NCI-H460 (cell line): ENCODE results near the gene SLAMF1. TPM values are rescaled to one million over a fixed set of nuclear protein-coding genes. Genes with fewer than 3 reads are reported as not detected.

Experiments used
- DNase-seq: peaks from one replicate; pipeline ENCODE4 v3.0.0-alpha.2; 2016; ENCODE audit warnings: low read depth; ENCODE audit errors: extremely low read depth
- total RNA-seq: library from RNA; depleted of rRNA; stranded (reverse); fragments of >200 nt; shearing (Covaris generic); gene quantifications from 2 replicates; pipeline ENCODE4 v1.2.3, GENCODE V29; 2014

SLAMF1 gene
- total RNA-seq, 1 experiment from 2014 or later = not detected

DNA sequence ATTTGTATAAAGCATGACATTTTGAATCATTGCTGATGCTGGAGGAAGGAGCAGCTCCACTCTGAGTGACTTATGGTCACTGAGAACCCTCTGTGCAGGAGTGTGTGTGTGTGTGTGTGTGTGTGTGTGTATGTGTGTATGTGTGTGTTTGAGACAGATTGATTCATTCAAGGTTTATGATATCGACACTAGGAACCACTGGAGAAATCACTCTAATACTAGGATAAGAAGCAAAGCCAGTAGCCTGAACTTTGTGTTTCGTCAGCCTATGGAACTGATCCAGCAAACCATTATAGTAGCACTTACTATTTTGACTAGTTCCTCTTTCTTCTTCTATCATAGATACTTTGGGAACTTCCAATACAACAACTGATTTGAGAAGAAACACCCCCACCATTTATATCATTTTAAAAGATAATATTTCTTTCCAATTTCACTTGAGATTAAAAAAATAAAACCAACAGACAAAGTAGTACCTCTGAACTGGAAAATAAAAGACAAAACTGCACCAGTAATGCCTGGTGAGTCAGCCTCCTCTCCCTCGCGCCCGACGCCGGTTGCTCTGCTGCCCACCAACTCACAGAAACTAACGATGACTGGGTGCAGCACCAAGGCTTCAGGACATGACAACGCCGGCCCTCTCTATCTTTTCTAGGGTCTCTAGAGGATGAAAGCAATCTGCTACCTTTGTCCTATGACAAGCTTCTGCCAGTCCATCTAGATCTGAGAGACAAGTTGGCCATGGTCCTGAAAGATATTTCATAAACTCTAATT, 20.9 kb downstream of the SLAMF1 start:
- no peak for DNase-seq

DNA sequence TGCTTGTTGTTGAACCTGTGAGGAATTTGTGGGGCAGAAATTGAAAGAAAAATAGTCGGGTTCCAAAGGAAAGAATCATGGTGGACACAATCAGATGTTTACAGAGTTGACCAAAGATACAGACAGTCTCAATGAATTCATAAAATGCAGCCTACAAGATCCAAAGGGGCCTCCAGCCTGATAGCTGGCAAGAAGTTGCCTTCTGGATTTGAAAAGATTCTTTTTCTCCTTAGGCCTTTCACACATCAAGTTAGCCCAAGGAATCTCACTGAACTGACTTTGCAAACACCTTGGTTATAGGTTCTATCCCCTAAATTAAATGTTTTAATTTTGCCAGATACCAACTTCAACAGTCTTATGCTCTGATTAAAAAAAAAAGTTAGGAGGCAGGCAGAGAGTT, 21.5 kb downstream of the SLAMF1 start:
- DNase-seq = no peak

DNA sequence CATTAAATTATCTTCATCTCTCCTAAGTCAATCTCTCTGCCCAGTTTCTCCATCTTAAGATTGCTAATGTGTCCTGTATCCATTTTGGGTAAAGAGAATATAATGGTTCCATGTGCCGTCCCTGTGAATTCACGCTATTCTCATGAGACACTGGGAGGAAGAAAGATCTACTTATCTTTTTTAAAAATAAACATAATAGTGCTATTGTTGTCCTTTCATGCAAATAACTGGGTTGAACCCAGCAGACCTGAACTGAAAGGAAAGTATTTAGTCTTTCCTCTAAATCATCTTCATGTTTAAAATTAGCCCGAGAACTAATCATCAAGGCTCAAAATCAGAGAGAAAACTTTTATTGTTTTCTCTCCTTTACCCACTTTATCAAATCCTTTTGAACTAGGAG, 22.4 kb downstream of the SLAMF1 start:
- DNase-seq = no peak

DNA sequence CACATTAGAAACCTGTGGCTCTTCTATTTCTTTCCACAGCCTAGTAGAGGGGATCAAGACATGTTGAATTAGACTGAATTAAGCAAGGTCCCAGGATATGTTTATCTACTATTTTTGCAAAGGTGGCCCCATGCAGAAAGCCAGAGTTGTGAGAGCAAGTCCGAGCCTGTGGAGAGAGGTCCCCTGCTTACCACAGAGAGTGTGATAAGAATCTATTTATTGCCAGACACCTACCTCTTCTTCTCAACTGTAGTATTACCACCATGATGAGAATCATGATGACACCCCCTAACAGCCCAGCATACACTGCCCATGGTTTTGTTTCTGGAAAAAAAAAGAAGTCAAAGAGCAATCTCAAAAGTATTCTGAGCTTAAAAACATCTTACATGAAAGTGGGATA, 23.0 kb downstream of the SLAMF1 start:
- no peak for DNase-seq

DNA sequence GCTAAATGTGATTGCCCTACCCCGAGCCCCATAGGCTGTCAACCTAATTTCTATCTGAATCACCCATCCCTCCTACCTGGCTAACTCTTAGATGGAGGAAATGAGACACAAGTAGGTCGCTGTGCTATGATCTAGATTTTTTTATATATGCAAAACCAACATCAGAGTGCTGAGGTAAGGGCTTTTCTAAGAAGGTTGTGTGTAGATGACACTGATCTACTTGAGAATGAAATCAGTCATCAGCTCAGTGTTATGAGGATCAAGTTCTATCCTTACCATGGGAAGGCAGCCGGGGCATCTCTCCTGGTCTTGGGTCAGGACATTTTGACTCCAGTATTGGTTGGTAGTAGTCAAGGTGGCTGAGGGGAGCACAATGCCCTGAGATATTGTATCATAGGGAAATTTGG, 23.6 kb downstream of the SLAMF1 start:
- DNase-seq = no peak

DNA sequence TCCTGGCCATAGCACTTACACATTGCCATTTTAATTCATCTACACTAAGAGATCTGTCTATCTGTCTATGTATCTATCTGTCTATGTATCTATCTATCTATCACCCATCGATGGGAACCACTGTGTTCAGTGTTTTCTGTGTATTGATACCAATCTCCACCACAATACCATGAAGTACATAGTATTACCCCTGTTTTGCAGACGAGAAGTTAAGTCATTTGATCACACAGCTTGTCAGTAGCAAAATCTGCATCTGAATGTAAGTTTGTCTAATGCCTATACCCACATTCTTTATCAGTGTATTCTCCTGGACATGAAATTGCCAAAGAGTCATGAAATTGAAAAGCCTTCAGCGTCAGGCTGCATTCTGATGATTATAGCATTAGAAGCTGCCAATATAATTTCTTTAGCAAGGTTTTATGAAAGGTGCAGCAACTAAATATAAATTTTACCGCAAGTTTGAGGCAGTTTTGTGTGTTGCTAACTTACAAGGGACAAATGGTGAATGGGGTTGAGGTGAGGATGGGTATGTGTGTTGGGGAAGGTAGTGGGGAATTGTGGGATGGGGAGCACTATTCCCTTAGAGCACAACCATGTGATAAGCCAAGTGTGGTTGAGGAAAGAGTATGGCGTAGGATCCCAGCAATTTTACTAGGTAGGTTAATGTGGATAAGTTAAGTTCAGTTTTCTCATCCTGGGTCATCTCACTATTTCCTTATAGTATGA, 24.2 kb downstream of the SLAMF1 start:
- no peak for DNase-seq

DNA sequence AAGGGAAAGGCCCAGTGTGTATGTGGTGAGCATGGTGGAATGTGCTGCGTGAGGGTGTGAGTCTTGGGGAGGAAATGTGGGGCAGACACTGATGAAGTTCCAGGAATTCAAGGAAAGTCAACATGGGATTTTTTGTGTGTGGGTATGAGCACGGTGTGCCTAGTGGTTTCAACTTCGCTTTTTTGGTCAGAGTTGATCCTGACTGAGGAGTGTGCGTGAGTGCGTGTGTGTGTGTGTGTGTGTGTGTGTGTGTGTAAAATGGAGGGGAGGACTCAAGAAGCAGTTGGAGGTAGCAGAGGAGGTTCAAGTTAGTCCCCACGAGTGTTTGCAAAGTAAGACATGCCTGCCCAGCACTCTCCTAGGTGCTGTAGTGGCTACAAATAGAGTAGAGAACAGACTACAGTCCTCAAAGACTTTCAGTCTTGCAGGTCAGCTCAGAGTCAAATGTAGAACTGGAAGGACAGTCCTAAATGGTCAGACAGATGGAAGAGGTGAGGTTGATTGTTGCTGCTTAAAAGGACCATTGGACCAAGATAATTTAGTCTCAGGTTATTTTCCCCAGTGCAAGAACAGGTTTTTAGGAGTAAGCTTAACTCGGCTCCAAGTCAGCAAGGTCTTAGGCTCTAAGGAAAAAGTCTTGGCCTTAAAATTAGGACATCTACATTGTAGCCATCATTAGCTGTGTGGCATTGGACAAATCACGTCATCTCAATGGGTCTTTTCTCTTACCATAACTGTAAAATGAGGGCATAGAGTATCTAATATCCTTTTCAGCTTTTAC, 25.0 kb downstream of the SLAMF1 start:
- no peak for DNase-seq

DNA sequence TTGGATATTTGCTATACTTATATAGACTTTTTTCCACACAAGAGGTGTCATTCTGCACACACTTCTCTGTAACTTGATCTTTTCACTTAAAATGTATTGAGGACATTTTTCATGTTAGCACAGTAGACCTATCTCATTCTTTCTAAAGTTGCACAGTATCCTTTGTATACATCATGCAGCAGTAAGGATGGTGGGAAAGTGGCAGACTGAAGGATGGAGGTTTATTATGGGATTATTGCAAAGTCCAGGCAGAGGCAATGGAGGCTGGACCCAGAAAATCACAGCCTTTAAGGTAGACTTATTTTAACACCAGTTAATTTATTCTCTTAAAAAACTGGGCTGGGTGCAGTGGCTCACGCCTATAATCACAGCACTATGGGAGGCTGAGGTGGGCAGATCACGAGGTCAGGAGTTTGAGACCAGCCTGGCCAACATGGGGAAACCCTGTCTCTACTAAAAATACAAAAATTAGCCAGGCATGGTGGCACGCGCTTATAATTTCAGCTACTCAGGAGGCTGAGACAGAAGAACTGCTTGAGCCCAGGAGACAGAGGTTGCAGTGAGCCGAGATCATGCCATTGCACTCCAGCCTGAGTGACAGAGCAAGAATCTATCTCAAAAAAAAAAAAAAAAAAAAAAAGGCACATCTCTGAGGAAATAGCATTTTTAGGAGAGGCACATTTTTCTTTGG, 25.8 kb downstream of the SLAMF1 start:
- no peak for DNase-seq

DNA sequence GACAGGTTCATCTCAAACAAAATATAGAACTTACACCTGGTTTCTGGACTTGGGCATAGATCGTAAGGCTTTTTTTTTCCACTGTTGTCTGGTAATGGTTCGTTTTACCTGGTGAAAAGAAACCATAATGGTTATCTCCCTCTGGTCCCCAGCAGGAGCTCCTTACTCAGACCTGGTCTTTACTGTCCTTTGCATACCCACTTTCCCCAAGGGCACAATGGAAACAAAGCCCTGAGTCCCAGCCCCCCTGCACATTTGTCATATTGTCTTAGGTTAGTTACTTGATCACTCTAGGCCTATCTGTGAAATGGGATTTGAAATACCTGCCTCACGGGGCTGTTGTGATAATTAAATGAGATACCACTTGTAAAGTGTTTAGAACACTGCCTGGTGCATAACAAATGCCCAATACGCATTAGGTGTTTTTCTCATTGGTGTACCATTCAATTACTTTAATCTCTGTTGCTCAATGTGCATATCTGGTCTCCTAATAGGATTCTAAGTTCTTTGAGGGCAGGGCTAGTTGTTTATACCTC, 27.0 kb downstream of the SLAMF1 start:
- no peak for DNase-seq

DNA sequence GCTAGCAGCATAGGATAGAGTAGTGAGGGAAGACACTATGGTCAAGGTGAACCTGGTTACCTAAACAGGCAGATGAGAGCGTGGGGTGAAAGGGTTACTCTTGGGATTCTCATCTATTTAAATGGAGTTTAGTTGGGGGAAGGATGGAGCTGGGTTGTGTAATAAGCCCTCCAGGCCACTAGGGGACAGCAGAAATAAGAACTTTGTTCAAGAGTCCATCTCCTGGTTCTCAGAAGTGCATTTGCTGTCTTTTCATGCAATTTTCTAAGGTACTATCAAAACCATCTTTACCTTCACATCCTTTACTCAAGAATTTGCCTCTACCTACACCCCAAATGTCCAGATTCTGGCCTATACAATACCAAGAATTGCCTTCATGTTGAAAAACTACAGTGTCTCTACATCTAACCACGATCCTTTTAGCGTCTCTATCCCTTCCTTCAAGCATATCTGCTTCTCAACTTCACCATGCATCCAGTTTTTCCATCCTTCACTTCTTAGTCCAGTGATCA, 28.0 kb downstream of the SLAMF1 start:
- DNase-seq = peak; percentile 26

DNA sequence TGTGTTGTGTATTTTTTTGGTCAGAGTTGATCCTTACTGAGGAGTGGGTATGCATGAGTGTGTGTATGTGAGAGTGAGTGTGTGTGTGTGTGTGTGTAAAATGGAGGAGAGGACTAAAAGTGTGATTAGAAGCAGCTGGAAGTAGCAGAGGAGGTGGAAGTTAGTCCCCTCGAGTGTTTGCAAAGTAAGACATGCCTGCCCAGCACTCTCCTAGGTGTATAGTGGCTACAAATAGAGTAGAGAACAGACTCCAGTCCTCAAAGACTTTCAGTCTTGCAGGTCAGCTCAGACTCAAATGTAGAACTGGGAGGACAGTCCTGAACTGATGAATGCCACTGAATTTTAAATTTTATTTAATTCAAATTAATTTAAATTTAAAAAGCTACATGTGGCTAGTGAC, 28.5 kb downstream of the SLAMF1 start:
- no peak for DNase-seq

DNA sequence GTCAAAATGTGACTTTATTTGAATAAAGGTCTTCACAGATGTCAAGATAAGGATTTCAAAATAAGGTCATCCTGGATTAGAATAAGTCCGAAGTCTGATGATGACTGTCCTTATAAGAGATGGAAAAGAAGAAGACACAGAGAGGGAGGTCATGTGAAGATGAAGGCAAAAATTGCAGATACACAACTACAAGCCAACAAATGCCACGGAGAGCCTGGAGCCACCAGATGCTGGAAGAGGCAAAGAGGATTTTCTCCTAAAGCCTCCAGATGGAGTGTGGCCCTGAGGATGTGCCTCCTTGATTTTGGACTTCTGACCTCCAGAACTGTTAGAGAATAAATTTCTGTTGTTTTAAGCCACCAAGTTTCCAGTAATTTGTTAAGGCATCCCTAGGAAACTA, 31.2 kb downstream of the SLAMF1 start:
- no peak for DNase-seq

DNA sequence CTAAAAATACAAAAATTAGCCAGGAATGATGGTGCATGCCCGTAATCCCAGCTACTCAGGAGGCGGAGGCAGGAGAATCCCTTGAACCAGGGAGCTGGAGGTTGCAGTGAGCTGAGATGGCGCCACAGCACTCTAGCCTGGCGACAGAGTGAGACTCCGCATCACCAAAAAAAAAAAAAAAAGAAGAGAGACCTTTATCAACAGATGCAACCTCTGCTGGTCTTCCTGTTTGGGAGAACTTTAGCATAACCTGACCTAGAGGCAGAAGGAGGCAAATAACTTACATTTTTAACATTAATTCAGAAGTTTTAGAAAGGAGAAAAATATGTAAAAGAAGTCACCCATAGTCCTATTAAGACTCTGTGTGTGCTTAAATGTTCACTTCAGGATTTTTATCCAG, 32.4 kb downstream of the SLAMF1 start:
- no peak for DNase-seq

DNA sequence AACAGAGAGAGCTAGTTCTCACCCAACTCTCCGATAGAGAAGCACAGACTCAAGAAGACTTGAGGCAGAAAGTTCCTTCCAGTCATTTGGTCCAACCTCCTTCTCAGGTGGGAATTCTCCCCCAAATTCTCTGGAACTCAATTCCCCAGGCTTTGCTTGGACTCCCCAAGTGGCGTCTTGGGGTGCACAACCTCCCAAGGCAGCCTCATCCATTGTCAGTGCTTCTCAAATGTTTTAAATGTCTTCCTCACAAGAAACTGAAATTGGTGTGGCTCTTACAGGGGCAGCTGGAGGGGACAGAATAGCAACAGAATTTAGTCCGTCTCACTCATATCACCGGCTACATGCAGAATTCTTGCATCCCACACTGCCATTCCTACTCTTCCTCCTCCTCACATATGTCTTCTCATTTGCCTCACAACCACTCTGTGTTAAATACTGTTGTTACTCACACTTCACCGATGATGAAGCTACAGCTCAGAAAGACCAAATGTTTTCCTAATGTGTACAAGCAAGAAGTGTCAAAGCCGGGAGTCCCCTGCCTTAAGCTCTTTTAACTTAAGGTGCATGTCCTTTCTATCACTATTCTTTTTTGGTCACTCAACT, 34.1 kb downstream of the SLAMF1 start:
- no peak for DNase-seq

DNA sequence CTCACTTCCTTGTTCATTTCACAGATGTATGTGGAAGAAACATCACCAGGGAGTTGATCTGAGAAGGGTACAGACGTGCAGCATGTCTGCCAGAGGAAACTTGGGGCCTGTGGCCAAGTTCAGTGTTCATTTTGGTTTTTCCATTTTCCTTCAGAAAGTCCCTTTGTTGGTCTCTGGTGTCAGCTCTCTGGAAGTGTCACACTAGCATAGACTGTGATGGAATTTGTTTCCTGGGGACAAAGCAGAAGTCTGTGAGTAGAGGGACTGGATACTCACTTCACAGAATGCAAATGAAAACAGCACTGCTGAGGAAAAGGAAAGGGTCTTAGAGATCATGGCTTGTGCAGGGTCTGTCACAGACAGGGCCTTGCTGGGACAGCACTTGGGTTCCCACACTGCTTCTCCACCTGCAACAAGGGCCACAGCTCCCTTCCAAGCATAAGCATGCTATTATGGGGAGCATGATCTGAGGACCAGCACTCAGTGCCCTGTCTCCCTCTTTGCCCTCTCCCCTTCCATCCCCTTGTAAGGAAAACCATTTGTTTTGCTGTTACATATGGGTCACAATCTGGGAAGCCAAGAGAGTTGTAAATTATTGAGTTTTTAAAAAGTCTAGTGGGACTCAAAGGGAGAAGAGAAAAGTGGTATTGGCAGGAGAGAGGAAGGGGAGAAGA, 36.1 kb downstream of the SLAMF1 start:
- DNase-seq = no peak

DNA sequence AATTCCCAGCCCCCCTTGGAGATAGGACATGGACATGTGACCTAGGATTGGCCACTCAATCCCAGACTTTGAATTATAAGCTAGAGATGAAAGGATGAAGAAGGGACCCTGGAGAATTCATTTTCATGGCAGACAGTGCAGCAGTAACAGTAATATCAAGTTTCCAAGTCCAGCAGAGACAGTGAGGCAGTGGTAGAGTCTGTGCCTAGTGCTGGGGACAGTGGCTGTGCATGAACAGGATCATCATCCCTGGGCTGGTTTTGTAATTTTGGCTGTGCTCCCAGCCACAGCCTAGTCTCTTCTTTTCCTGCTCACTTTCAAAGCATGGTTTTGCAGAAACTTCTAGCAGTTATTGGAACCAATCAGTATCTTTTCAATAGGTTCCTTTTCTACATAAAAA, 37.9 kb downstream of the SLAMF1 start:
- DNase-seq = no peak

DNA sequence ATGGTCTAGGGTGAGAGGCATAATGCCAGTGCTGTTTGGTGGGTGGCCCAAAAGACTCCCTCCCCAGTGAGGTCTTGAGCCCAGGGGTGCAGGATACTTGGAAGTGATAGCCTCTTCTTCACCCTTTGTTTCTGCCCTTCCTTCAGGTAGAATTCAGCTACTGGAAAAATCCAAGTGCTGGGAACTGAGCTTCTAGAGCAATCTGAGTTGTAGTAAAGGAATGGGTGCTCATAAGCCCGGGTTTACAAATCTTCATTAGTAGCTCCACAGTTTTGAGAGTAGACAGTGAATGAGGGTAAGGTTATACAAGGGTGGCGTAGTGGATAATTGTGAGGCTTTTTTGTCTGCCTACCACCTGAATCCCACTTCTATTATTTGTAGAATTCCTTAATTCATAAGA, 38.3 kb downstream of the SLAMF1 start:
- DNase-seq = no peak

DNA sequence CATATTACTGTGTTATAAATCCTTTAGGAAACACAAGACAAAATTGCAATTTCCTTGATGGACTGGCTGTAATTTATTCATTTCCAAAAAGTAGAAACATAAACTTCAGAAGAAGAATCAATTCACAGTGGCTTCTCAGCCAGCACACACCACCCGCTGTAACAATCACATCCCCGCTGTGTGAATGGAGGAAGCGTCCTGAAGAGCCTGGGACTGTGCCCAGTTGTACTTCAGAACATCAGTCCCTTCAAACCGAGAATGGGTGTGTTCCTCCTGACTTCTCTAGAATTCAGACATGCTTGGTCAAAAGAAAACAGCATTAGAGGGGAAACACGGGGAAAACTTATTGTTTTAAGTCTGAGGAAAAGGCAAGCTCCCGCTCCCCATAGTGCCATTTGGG, 38.8 kb downstream of the SLAMF1 start:
- no peak for DNase-seq

DNA sequence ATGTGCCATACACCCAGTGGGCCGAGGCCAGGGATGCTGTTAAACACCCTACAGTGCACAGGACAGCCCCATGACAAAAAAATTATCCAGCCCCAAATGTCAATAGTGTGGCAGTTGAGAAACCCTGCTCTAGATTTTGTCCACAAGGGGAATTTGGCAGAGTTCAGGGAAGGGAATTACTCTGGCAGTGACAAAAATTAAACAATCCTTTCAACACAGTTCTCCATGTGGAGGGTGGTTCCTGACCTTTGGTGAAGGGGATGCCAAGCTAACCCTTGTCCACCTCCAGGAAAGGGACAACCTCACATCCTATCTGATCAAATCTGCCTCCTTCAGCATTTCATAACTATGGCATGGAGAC, 39.2 kb downstream of the SLAMF1 start:
- DNase-seq = no peak
